HG03064 (cell line): ENCODE data around the gene AGMO.
"Not testable (repeated sequence)": the region's sequence is repeated elsewhere in the genome, so short reads cannot be mapped to it uniquely, and the experiment has no call there.

Source experiments
- ATAC-seq: cut with Tn5 transposase; IDR thresholded peaks from one replicate; pipeline ENCODE4 v1.9.1; 2021; ENCODE audit warnings: low read depth; ENCODE audit not compliant: unreplicated experiment

The AGMO gene

DNA sequence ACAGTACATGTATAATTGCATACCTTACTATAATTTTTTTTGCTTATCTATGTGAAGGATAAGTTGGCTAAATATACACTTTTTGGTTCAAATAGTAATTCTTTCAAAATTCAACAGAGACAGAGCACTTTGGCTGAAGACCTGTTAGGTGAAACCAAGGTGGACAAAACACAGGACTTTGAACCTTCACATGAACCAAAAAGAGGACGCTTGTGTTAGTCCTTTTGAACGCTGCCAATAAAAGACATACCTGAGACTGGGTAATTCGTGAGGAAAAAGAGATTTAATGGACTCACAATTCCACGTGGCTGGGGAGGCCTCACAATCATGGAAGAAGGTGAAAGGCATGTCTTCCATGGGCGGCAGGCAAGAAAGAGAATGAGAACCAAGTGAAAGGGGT, 4.7 kb upstream of the AGMO start:
- no peak for ATAC-seq

- no peak for ATAC-seq
Measured at GRCh38 chr7:15560968-15561367, 847 bp downstream of the AGMO start.

DNA sequence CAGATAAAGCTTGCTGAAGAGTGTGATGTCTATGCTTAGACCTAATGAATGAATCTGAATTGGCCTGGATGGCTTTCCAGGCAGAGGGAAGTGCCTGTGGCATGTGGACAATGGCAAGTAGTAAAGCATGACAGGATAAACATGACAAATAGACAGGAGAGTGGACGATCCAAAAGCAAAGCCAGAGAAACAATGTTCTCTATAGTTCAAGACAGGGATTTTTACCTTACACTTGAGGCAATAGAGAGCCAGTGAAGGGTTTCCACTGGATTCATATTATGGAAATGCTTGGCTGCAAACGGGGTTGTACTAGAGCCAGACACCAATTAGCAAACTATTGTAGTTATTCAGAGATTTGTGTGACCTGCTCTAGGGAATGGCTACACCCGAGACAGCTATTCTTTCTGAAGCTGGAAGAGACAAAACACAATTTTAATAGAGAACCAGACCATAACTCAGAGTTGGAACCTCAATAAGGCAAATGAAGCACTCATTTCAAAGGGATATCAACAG, 2.3 kb downstream of the AGMO start:
- no peak for ATAC-seq

DNA sequence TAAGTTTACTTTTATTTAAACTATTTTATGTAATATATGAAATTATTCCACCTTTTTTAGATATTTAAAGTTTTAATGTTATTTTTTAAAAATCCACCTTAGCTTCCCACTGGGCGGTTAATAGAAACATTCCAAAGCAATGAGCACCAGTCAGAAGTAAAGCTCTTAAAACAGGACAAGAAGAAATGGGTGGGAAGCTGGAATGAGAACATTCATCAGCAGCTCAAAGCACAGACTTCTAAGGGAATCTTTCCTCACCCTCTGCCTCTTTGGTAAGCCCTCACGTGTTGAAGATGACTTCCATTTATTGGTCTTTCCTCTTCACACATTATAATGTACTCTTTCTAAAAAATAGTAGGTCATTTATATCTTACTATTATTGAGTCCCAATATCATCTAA, 3.1 kb downstream of the AGMO start:
- ATAC-seq = no peak

DNA sequence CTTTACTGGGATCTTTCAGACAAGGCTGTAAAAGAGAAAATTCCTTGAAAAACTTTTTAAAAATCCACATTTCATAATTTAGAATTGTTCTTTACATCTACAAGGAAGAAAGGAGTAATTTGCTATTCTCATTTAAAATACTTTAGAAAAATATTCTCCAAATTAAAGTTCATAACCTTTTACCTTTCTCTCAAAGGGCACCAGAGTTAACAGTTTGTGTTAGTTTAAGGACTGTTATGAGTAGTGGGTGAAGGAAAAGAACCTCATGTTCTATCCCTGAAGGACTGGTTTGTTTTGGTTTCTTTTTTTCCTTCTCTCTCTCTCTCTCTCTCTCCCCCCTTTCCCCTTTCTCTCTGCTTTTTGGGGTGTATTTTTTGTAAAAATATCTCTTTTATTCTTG, 4.1 kb downstream of the AGMO start:
- no peak for ATAC-seq

DNA sequence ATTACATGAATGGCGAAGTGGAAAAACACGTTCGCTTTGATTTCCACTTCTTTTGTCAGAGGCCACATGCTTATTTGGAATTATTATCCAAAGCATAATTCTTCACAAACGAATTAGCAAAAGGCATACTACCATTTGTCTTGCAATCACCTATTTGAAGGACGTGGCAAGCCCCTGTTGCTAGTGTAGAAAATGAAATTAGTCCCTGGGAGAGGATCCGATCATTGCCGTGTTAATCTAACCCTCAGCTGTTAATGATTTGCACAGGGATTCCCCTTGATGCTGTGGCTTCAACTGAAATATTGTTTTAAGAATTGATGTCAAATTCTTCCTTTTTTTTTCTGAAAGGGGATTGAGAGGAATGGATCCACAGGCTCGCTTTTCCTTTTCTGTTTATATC, 4.6 kb downstream of the AGMO start:
- no peak for ATAC-seq

DNA sequence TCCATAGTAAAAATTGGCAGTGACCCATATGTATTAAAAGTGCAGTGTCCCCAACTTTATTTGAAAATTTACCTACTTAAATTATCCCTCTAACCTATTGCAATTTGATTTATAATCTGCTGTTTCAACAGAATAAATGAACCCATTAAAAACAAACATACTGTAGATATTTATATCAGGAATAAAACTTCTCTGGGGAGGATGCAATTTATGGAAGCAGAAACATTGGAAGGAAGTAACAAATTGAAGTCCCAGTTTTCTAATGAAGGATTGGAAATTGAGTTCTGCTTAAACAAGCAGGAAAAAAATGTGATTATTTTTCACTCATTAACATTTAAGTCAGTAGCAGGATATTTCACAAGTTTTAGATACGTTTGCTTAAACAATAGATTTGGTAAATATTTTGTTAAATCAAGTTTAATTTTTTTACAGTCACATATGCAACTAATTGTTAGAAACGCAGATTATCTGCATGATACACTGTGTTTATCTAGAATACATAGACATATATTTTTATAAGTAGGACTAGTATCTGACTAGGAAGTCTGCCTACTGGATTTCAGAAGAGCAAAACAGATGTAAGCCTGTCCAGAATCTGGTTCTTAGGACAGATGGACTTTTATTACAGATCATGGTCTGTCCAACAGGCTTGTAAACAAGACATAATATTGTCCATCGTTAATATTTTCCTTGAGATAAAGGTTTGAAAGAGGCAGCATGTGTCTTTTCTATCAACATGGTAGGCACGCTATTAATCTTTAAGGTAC, 5.3 kb downstream of the AGMO start:
- no peak for ATAC-seq

DNA sequence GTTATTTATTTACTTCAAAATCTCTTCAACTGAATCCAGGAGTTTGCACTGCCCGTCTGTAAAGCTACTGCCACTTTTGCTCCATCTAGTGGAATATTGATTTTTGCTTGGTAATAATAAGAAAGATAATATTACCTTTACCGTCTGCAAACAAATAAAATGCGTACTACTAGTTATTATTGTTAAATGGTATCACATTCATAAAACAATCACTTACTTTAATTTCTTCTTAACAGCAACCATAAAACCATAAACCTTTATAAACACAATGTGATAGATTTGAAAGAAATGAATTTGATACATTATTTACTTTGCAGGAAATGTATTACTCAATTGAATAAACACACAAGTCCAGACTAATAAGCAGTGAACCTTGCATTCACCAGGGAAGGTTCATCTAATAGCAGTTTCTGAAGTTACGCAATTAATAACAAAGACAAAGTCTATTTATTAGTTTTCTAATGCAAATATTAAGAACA, 6.4 kb downstream of the AGMO start:
- no peak for ATAC-seq

- ATAC-seq = no peak
Measured at GRCh38 chr7:15554744-15555143, 7.1 kb downstream of the AGMO start.

DNA sequence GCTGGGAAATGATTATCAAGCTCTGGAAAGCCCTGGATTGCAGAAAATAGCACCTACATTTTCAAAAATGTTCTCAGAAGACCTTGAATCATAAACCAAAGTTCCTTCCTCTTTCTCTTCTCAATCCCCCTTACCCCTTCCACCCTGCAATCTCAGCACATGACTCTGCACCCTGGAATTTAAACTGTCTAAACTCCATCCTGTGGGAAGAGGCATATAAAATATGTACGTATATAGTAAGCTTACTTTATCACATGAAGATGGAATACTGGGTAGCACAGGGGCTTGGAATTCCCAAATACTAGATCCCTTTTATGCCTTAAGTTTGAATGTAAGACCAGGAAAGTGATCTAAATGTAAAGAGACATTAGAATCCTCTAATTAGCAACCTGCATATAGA, 7.7 kb downstream of the AGMO start:
- ATAC-seq = no peak

DNA sequence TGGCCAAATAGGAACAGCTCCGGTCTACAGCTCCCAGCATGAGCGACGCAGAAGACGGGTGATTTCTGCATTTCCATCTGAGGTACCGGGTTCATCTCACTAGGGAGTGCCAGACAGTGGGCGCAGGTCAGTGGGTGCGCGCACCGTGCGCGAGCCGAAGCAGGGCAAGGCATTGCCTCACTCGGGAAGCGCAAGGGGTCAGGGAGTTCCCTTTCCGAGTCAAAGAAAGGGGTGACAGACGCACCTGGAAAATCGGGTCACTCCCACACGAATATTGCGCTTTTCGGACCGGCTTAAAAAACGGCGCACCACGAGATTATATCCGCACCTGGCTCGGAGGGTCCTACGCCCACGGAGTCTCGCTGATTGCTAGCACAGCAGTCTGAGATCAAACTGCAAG, 14.5 kb downstream of the AGMO start:
- ATAC-seq = not testable (repeated sequence)

- ATAC-seq = no peak
Measured at GRCh38 chr7:15546272-15546792, 15.5 kb downstream of the AGMO start.

DNA sequence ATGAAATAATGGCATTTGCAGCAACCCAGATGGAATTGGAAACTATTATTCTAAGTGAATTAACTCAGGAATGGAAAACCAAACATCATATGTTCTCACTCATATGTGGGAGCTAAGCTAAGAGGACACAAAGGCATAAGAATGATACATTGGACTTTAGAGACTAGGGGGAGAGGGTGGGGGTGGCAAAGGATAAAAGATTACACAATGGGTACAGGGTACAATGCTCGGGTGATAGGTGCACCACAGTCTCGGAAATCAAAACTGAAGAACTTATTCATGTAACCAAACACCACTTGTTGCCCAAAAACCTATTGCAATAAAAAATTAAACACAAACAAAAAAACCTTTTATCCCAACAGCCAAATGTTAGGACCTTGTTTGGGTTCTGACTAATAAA, 17.8 kb downstream of the AGMO start:
- ATAC-seq = no peak

DNA sequence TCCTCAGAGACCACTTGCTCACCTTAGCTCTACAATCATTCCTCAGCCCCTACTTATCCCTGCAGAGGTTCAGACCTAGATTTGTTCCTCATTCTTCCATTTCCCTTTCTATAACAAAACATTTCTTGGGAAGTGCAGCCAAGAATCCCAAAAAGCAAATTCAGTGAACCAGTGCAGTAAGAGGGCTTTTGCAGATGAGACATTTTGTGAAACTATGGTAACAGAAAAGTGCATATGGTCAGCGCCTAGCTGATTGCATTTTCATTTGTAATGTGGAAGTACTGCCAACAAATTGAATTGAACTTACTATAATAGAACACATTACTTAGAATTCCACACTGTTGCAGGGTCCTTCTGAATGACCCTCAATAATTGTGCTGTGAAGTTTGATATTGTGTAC, 18.6 kb downstream of the AGMO start:
- no peak for ATAC-seq

DNA sequence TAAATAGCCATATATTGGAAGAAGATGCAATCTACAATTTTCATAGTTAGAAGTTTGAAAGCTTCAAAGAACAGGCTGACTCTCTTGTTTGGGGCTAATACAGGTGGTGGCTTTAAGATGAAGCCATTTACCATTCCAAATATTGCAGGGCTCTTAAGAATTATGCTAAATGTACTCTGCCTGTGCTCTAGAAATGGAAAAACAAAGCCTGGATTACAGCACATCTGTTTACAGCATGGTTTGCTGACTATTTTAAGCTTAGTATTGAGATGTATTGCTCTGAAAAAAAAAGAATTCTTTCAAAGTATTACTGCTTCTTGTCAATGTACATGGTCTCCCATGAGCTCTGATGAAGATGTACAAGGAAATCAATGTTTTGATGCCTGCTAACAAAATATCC, 34.2 kb downstream of the AGMO start:
- ATAC-seq = no peak

GRCh38 chr7:15525652-15526263, 36.1 kb downstream of the AGMO start:
- ATAC-seq = no peak

- no peak for ATAC-seq
Measured at GRCh38 chr7:15524077-15524476, 37.7 kb downstream of the AGMO start.

DNA sequence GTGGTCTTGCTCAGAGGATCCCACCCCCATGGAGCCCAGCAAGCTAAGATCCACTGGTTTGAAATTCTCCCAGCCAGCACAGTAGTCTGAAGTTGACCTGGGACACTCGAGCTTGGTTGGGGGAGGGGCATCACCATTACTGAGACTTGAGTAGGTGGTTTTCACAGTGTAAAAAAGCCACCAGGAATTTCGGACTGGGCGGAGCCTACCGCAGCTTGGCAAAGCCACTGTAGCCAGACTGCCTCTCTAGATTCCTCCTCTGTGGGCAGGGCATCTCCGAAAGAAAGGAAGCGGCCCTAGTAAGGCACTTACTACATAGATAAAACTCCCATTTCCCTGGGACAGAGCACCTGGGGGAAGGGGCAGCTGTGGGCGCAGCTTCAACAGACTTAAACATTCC, 44.0 kb downstream of the AGMO start:
- not testable (repeated sequence) for ATAC-seq

DNA sequence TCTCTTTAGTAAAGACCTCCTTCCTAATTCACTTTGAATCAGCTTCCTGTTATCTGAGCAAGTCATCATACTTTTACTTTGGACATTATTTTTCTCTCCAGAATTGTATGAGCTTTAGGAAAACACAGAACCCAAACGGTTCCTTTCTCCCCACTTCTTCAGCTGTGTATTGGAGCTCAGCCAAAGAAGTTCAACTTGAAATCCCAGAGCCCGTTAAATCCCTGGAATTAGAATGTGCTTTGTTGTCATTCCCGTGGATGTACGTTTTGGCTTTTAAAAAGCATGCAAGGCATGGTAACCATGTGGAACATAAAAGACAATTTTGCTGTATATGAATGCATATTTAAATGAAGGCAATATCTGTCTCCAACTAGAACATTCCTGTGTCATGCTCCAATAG, 46.6 kb downstream of the AGMO start:
- ATAC-seq = no peak

DNA sequence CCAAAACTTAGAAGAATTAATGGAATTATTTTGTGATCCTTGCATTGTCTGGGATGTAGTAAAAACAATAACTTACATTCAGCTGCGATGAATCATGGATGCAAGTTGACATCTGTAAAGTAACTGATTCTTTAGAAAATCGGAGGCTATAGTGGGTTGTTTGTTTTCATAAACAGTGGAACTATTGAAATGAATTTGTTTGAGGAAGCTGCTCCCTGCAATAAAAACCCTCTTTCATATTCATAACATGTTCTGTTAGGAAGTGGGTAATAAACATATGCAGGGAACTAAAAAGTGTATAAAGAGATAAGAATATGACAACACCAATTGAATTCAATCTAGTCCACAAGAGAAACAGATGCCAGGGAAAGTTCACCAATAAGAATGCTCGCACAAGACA, 53.6 kb downstream of the AGMO start:
- ATAC-seq = no peak

GRCh38 chr7:15507708-15508107, 54.1 kb downstream of the AGMO start:
- no peak for ATAC-seq

DNA sequence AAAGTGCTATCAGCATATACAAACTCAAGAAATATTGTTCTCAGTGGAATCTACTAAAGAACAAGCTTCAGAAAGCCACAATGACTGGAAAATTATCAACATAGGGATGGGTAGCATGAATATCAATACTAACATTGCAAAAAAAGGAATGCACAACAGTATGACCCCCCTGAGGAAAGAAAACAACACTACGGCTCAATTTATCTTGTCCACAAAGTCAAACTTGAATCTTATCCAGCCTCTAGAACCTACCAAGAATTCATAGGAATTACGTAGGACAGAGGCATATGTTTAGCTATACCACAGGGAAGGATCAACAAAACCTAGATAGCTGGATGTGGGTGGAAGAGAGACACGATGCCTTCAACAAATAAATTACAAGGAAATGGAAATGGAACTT, 54.6 kb downstream of the AGMO start:
- ATAC-seq = no peak
